Natural killer cell (primary cell): ENCODE results near the gene N4BP2. TPM values are rescaled to one million over a fixed set of nuclear protein-coding genes. Genes with fewer than 3 reads are reported as not detected.

Experiments used
- ATAC-seq, 3 donors: fragments of 150-1000 bp in 2 of 3; fragments of 200-7000 bp in 1 of 3; cut with Tn5 transposase; 1 replicate in 1 of 3; 2 replicates in 2 of 3; pipeline ENCODE4 v1.10.0; 2021; ENCODE audit warnings: mild to moderate bottlenecking in 2 of 3, moderate library complexity in 2 of 3
- DNase-seq, 2 donors: peaks; one replicate each; pipeline versions ENCODE4 v3.0.0 to v3.0.0-alpha.2; 2013 to 2021; ENCODE audit warnings: mixed read lengths in 1 of 2
- H3K27ac ChIP-seq: one replicate; pipeline ENCODE4 v1.5.1; 2013; ENCODE audit warnings: mild to moderate bottlenecking, low read length
- H3K27me3 ChIP-seq: one replicate; pipeline ENCODE4 v1.6.1; 2013; ENCODE audit warnings: low read length; ENCODE audit not compliant: control insufficient read depth, insufficient read depth
- H3K36me3 ChIP-seq: one replicate; pipeline ENCODE4 v1.6.1; 2013; ENCODE audit warnings: low read length; ENCODE audit not compliant: control insufficient read depth, insufficient read depth
- H3K4me1 ChIP-seq: one replicate; pipeline ENCODE4 v1.6.1; 2013; ENCODE audit warnings: low read length; ENCODE audit not compliant: control insufficient read depth, insufficient read depth
- H3K4me3 ChIP-seq: one replicate; pipeline ENCODE4 v1.5.1; 2013; ENCODE audit warnings: low read length
- H3K9me3 ChIP-seq: one replicate; pipeline ENCODE4 v1.6.1; 2013; ENCODE audit warnings: low read length; ENCODE audit not compliant: control insufficient read depth, insufficient read depth
- H3K27ac Mint-ChIP-seq, 2 donors: one replicate each; pipeline ENCODE4 v1.8.0; 2022; ENCODE audit warnings: mild to moderate bottlenecking in 2 of 2, mixed read lengths in 2 of 2, moderate library complexity in 1 of 2
- H3K27me3 Mint-ChIP-seq, 2 donors: one replicate each; pipeline ENCODE4 v1.8.0; 2022; ENCODE audit warnings: low read depth in 2 of 2, mixed read lengths in 2 of 2
- H3K36me3 Mint-ChIP-seq: one replicate; pipeline ENCODE4 v1.8.0; 2022; ENCODE audit warnings: mixed read lengths
- H3K4me1 Mint-ChIP-seq, 2 donors: one replicate each; pipeline ENCODE4 v1.8.0; 2022; ENCODE audit warnings: mixed read lengths in 2 of 2
- H3K4me3 Mint-ChIP-seq: one replicate; pipeline ENCODE4 v1.8.0; 2022; ENCODE audit warnings: mild to moderate bottlenecking, moderate library complexity, mixed read lengths
- H3K9me3 Mint-ChIP-seq, 2 donors: one replicate each; pipeline ENCODE4 v1.8.0; 2022; ENCODE audit warnings: mixed read lengths in 2 of 2
- CTCF ChIP-seq: fragments of 200-600 bp; IDR thresholded peaks from one replicate; pipeline ENCODE4 v1.8.0; 2022; ENCODE audit warnings: antibody characterized with exemption
- WGBS: methylation state at CpG from one replicate; pipeline ENCODE4 v1.1.7; 2013; ENCODE audit warnings: missing lambda C conversion rate; ENCODE audit not compliant: insufficient coverage; 5-methylcytosine and 5-hydroxymethylcytosine counted together
- intact Hi-C: fragments of 100-400 bp; cut with micrococcal nuclease; formaldehyde crosslinking; loops from one replicate; pipeline ENCODE4 v1.14.2; 2022
- total RNA-seq, 4 donors: library from RNA; stranded (reverse); fragments of 120-200 nt in 1 of 4; gene quantifications; one replicate each; pipeline versions ENCODE4 v1.2.3 to v1.2.4, GENCODE V29; 2013 to 2022

The N4BP2 gene
- total RNA-seq, 3 donors from 2014 or later (not counting 1 experiment from before 2014, with no cell fraction given): 16.4 to 22.4 (median 17.5) TPM

GRCh38 chr4:40058854-40059253 is 2.2 kb downstream of the N4BP2 start:
- H3K9me3 Mint-ChIP-seq: no peaks in the 10 kb centered on the region
- no peaks in the 10 kb centered on the region for H3K9me3 ChIP-seq

GRCh38 chr4:40059362-40059761 is 2.7 kb downstream of the N4BP2 start:
- H3K4me3 ChIP-seq: no peak overlapping the region
- ATAC-seq (no peak), DNase-seq (no peak)
- no peaks in the 10 kb centered on the region for H3K27me3 Mint-ChIP-seq
- intact Hi-C loops: loop anchor here (5.0 to 10.0 kb wide), 3 partner anchors 82 to 835 kb away; partner anchors contain the start of genes PDS5A and UBE2K
- TF ChIP-seq CTCF: no peak
- no peaks in the 10 kb centered on the region for H3K9me3 Mint-ChIP-seq
- WGBS: 95% methylated on average over 5 of the region's 6 CpGs
- H3K36me3 ChIP-seq: no peaks in the 10 kb centered on the region
- peaks cover 15% of the 10 kb centered on the region for H3K4me1 ChIP-seq
- peaks cover 26 to 43% of the 10 kb centered on the region in 2 donors for H3K4me1 Mint-ChIP-seq
- H3K27me3 ChIP-seq: no peaks in the 10 kb centered on the region
- no peak overlapping the region for H3K27ac Mint-ChIP-seq
- H3K36me3 Mint-ChIP-seq: no peaks in the 10 kb centered on the region
- no peaks in the 10 kb centered on the region for H3K9me3 ChIP-seq
- H3K27ac ChIP-seq: no peak overlapping the region
- peak overlapping the region; percentile 69 for H3K4me3 Mint-ChIP-seq

More at GRCh38 chr4:40058854-40059253, 2.2 kb downstream of the N4BP2 start:
- intact Hi-C loops: loop anchor here (5.0 to 10.0 kb wide), 3 partner anchors 82 to 836 kb away; partner anchors contain the start of genes PDS5A and UBE2K
- peaks cover 18% of the 10 kb centered on the region for H3K4me1 ChIP-seq
- ATAC-seq (no peak), DNase-seq (no peak)
- Mint-ChIP-seq H3K4me1 (peaks cover 26 to 44% of the 10 kb centered on the region in 2 donors), H3K27me3 (no peaks in the 10 kb centered on the region), H3K36me3 (no peaks in the 10 kb centered on the region), H3K4me3 (peak overlapping the region; percentile 69), H3K27ac (no peak overlapping the region)
- H3K27me3 ChIP-seq: no peaks in the 10 kb centered on the region
- no peak overlapping the region for H3K4me3 ChIP-seq
- TF ChIP-seq CTCF: no peak
- WGBS: 68% methylated on average over 12 of the region's 14 CpGs
- no peaks in the 10 kb centered on the region for H3K36me3 ChIP-seq
- no peak overlapping the region for H3K27ac ChIP-seq

- Histone ChIP-seq H3K9me3 (no peaks in the 10 kb centered on the region), H3K4me3 (no peak overlapping the region), H3K27ac (no peak overlapping the region), H3K27me3 (no peaks in the 10 kb centered on the region), H3K36me3 (no peaks in the 10 kb centered on the region), H3K4me1 (no peaks in the 10 kb centered on the region)
- Mint-ChIP-seq H3K4me1 (peaks cover 25 to 39% of the 10 kb centered on the region in 2 donors), H3K27ac (peak overlapping the region in 1 of 2 donors; percentile 16), H3K4me3 (no peak overlapping the region), H3K9me3 (no peaks in the 10 kb centered on the region), H3K27me3 (no peaks in the 10 kb centered on the region), H3K36me3 (no peaks in the 10 kb centered on the region)
- WGBS: 99% methylated on average over 3 of the region's 3 CpGs
- intact Hi-C loops: no loop called here
- DNase-seq (no peak), ATAC-seq (no peak)
- no peak for TF ChIP-seq CTCF
Observed at GRCh38 chr4:40065010-40065409, 8.4 kb downstream of the N4BP2 start.

GRCh38 chr4:40066651-40067050 is 10.0 kb downstream of the N4BP2 start:
- peaks cover 25 to 44% of the 10 kb centered on the region in 2 donors for H3K4me1 Mint-ChIP-seq
- Histone ChIP-seq H3K27ac (no peak overlapping the region), H3K9me3 (no peaks in the 10 kb centered on the region), H3K36me3 (no peaks in the 10 kb centered on the region), H3K4me3 (no peak overlapping the region), H3K27me3 (no peaks in the 10 kb centered on the region), H3K4me1 (no peaks in the 10 kb centered on the region)
- no peaks in the 10 kb centered on the region for H3K27me3 Mint-ChIP-seq
- no peak overlapping the region for H3K4me3 Mint-ChIP-seq
- 100% methylated on average over 1 of the region's 3 CpGs for WGBS
- intact Hi-C loops: no loop called here
- DNase-seq: no peak
- no peak for ATAC-seq
- no peaks in the 10 kb centered on the region for H3K36me3 Mint-ChIP-seq
- H3K27ac Mint-ChIP-seq: peak overlapping the region in 1 of 2 donors; percentile 8
- no peaks in the 10 kb centered on the region for H3K9me3 Mint-ChIP-seq
- no peak for TF ChIP-seq CTCF
